Measurements from ENCODE around the gene DPP6. TPM values are rescaled to one million over a fixed set of nuclear protein-coding genes. Genes with fewer than 3 reads are reported as not detected.

DPP6 gene
- total and polyA plus RNA-seq, 12 donors = 0.07 to 2.1 (median 0.16) TPM; not detected in 4

- H3K4me3 ChIP-seq = no peak overlapping the region
- DNase-seq = no peak
- no peaks in the 10 kb centered on the region for H3K9me3 ChIP-seq
- ATAC-seq = peak in 2 of 8 donors; percentile 10 to 39
- no peaks in the 10 kb centered on the region for H3K36me3 ChIP-seq
- no peaks in the 10 kb centered on the region for H3K4me1 ChIP-seq
- intact Hi-C loops (cut with DNase I) = no loop called here
- WGBS, 2 donors = 85 to 86% methylated on average over 11 of the region's 11 CpGs
- no peak overlapping the region for H3K27ac ChIP-seq
- TF ChIP-seq CTCF (IDR thresholded peaks at IDR 0.05) = no peak
- peaks cover 0 to 25% (median 15%) of the 10 kb centered on the region in 7 donors for H3K27me3 ChIP-seq
These were observed 829.3 kb downstream of the DPP6 start for GRCh38 chr7:154881526-154881925.

GRCh38 chr7:154882931-154883474 is 830.8 kb downstream of the DPP6 start:
- no peaks in the 10 kb centered on the region for H3K9me3 ChIP-seq
- no peak for TF ChIP-seq CTCF (IDR thresholded peaks at IDR 0.05)
- intact Hi-C loops (cut with DNase I) = no loop called here
- no peaks in the 10 kb centered on the region for H3K36me3 ChIP-seq
- H3K4me1 ChIP-seq = no peaks in the 10 kb centered on the region
- H3K4me3 ChIP-seq = no peak overlapping the region
- 97 to 98% methylated on average over 8 of the region's 8 CpGs for WGBS, 2 donors
- no peak overlapping the region for H3K27ac ChIP-seq
- ATAC-seq (no peak), DNase-seq (no peak)
- H3K27me3 ChIP-seq = peaks cover 0 to 14% (median 4%) of the 10 kb centered on the region in 7 donors

GRCh38 chr7:154884348-154884920 is 832.2 kb downstream of the DPP6 start:
- Histone ChIP-seq H3K4me3 (no peak overlapping the region), H3K27me3 (peaks cover 0 to 8% (median 0%) of the 10 kb centered on the region in 7 donors), H3K4me1 (no peaks in the 10 kb centered on the region), H3K36me3 (no peaks in the 10 kb centered on the region), H3K27ac (no peak overlapping the region), H3K9me3 (no peaks in the 10 kb centered on the region)
- no peak for TF ChIP-seq CTCF (IDR thresholded peaks at IDR 0.05)
- WGBS, 2 donors = 92 to 95% methylated on average over 7 of the region's 7 CpGs
- DNase-seq (no peak), ATAC-seq (no peak)
- intact Hi-C loops (cut with DNase I) = no loop called here

GRCh38 chr7:154886591-154886990 is 834.4 kb downstream of the DPP6 start:
- no peak overlapping the region for H3K4me3 ChIP-seq
- no peaks in the 10 kb centered on the region for H3K9me3 ChIP-seq
- ATAC-seq = no peak
- TF ChIP-seq CTCF (IDR thresholded peaks at IDR 0.05) = no peak
- WGBS, 2 donors = 60 to 69% methylated on average over 9 of the region's 9 CpGs
- no peaks in the 10 kb centered on the region for H3K4me1 ChIP-seq
- intact Hi-C loops (cut with DNase I) = no loop called here
- no peaks in the 10 kb centered on the region for H3K36me3 ChIP-seq
- no peak for DNase-seq
- peaks cover 0 to 12% (median 5%) of the 10 kb centered on the region in 7 donors for H3K27me3 ChIP-seq
- H3K27ac ChIP-seq = no peak overlapping the region
